Measurements from ENCODE around the gene FAR2.
"Not testable (repeated sequence)": the region's sequence is repeated elsewhere in the genome, so short reads cannot be mapped to it uniquely, and the experiment has no call there.

FAR2 gene

DNA sequence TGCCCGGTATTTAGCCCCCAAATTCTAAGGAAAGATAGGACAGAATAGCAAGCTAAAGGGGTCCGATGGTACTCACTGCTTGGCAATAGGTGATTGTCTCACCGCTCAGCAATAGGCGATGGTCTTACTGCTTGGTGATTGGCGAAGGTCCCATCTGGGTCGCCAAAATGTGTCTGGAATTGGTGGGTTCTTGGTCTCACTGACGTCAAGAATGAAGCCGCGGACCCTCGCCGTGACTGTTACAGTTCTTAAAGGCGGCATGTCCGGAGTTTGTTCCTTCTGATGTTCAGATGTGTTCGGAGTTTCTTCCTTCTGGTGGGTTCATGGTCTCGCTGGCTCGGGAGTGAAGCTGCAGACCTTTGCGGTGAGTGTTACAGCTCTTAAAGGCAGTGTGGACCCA lies 236.1 kb downstream of the FAR2 start:
- H3K27ac Mint-ChIP-seq; H3K4me3 Mint-ChIP-seq; H3K9me3 Mint-ChIP-seq; DNase-seq; H3K27me3 Mint-ChIP-seq; ATAC-seq (replicated peaks): not testable (repeated sequence)
- Mint-ChIP-seq H3K36me3 (ENCODE audit: insufficient read depth) (peaks cover 18% of the 10 kb centered on the region), H3K4me1 (ENCODE audit: low read depth in 2 of 2) (peaks cover 10 to 13% of the 10 kb centered on the region in 2 donors)
